WTC11 (cell line): ENCODE measurements around the gene FASTK. TPM values are rescaled to one million over a fixed set of nuclear protein-coding genes. Genes with fewer than 3 reads are reported as not detected.

ENCODE experiments used
- ATAC-seq: fragments of 200-7000 bp; cut with Tn5 transposase; 2 replicates; pipeline ENCODE4 v1.10.0; 2021; ENCODE audit warnings: mild to moderate bottlenecking, moderate library complexity
- CTCF ChIA-PET: fragments of 300-600 bp; sonication (Branson Sonifier 250); formaldehyde crosslinking; loops from one replicate; lab custom pipeline; 2021; ENCODE audit warnings: antibody characterized with exemption; lab: Charles Lee
- POLR2A ChIA-PET: fragments of 350-600 bp; sonication (Branson Sonifier 250); formaldehyde crosslinking; loops from one replicate; lab custom pipeline; 2021; ENCODE audit warnings: antibody characterized with exemption; lab: Charles Lee
- DNase-seq: peaks from one replicate; pipeline ENCODE4 v3.0.0; 2021; ENCODE audit warnings: low spot score
- H3K27ac Mint-ChIP-seq: 2 replicates; pipeline ENCODE4 v1.8.0; 2021; ENCODE audit warnings: mixed read lengths
- H3K27me3 Mint-ChIP-seq: 2 replicates; pipeline ENCODE4 v1.8.0; 2021; ENCODE audit warnings: low read depth, mild to moderate bottlenecking, moderate library complexity, mixed read lengths
- H3K36me3 Mint-ChIP-seq: 2 replicates; pipeline ENCODE4 v1.8.0; 2021; ENCODE audit warnings: mixed read lengths
- H3K4me1 Mint-ChIP-seq: 2 replicates; pipeline ENCODE4 v1.8.0; 2022; ENCODE audit warnings: mixed read lengths
- H3K4me3 Mint-ChIP-seq: 2 replicates; pipeline ENCODE4 v1.8.0; 2021; ENCODE audit warnings: mild to moderate bottlenecking, moderate library complexity, mixed read lengths
- H3K9me3 Mint-ChIP-seq: 2 replicates; pipeline ENCODE4 v1.8.0; 2021; ENCODE audit warnings: mixed read lengths
- AFF4 ChIP-seq: sonication (generic); formaldehyde crosslinking; IDR thresholded peaks from 2 replicates; pipeline ENCODE4 v1.8.1; 2023; ENCODE audit warnings: mild to moderate bottlenecking, missing genetic modification reagents, borderline replicate concordance
- ARID4B ChIP-seq: sonication (generic); formaldehyde crosslinking; IDR thresholded peaks from 2 replicates; pipeline ENCODE4 v1.8.0; 2023; ENCODE audit warnings: missing genetic modification reagents, mild to moderate bottlenecking, borderline replicate concordance
- ATF1 ChIP-seq: sonication (generic); formaldehyde crosslinking; IDR thresholded peaks from 2 replicates; pipeline ENCODE4 v1.8.1; 2023; ENCODE audit warnings: mild to moderate bottlenecking, moderate library complexity, missing genetic modification reagents
- CBFB ChIP-seq: sonication (generic); formaldehyde crosslinking; IDR thresholded peaks from 2 replicates; pipeline ENCODE4 v1.8.1; 2022; ENCODE audit warnings: mild to moderate bottlenecking, low read depth, missing genetic modification reagents
- EMX1 ChIP-seq: fragments of 250-450 bp; sonication (Bioruptor Pico); IDR thresholded peaks from 2 replicates; pipeline ENCODE4 v1.8.0; 2021; ENCODE audit warnings: mild to moderate bottlenecking
- ERG ChIP-seq: fragments of 250-450 bp; sonication (Bioruptor Pico); IDR thresholded peaks from 2 replicates; pipeline ENCODE4 v1.8.0; 2021; ENCODE audit warnings: mild to moderate bottlenecking
- GTF2I ChIP-seq: fragments of 250-450 bp; sonication (Bioruptor Pico); conservative IDR thresholded peaks from 2 replicates; pipeline ENCODE4 v1.4.0; 2021; ENCODE audit warnings: mild to moderate bottlenecking
- IRF1 ChIP-seq: sonication (generic); formaldehyde crosslinking; IDR thresholded peaks from 2 replicates; pipeline ENCODE4 v1.8.0; 2023; ENCODE audit warnings: missing genetic modification reagents
- NFE2L1 ChIP-seq: sonication (generic); formaldehyde crosslinking; IDR thresholded peaks from 2 replicates; pipeline ENCODE4 v1.8.1; 2023; ENCODE audit warnings: missing genetic modification reagents
- NR3C1 ChIP-seq: sonication (generic); formaldehyde crosslinking; conservative IDR thresholded peaks from 2 replicates; pipeline ENCODE4 v1.8.1; 2023; ENCODE audit warnings: low read depth, mild to moderate bottlenecking, missing genetic modification reagents
- PRRX2 ChIP-seq: fragments of 250-450 bp; sonication (Bioruptor Pico); IDR thresholded peaks from 2 replicates; pipeline ENCODE4 v1.8.0; 2021; ENCODE audit warnings: mild to moderate bottlenecking
- TEAD1 ChIP-seq: sonication (generic); formaldehyde crosslinking; IDR thresholded peaks from 2 replicates; pipeline ENCODE4 v1.8.0; 2022; ENCODE audit warnings: mild to moderate bottlenecking, missing genetic modification reagents
- ZNF121 ChIP-seq: sonication (generic); formaldehyde crosslinking; IDR thresholded peaks from 2 replicates; pipeline ENCODE4 v1.8.0; 2023; ENCODE audit warnings: missing genetic modification reagents
- ZNF423 ChIP-seq: fragments of 250-450 bp; sonication (Bioruptor Pico); IDR thresholded peaks from 2 replicates; pipeline ENCODE4 v2.1.2; 2022; ENCODE audit warnings: mild to moderate bottlenecking, moderate library complexity
- total RNA-seq: library from RNA; stranded (reverse); gene quantifications from 3 replicates; pipeline ENCODE4 v1.2.3, GENCODE V29; 2021
- TF ChIP-seq, protein P1 (sequence below): sonication (generic); formaldehyde crosslinking; IDR thresholded peaks from 2 replicates; pipeline ENCODE4 v1.8.1; 2022; ENCODE audit warnings: low read depth, missing genetic modification reagents, borderline replicate concordance

FASTK gene
- total RNA-seq, 1 experiment from 2014 or later: 70.2 TPM

- no peak for TF ChIP-seq ATF1 (CRISPR knock-in tag)
- TF ChIP-seq EMX1 (CRISPR knock-in tag): no peak
- TF ChIP-seq, protein P1, sequence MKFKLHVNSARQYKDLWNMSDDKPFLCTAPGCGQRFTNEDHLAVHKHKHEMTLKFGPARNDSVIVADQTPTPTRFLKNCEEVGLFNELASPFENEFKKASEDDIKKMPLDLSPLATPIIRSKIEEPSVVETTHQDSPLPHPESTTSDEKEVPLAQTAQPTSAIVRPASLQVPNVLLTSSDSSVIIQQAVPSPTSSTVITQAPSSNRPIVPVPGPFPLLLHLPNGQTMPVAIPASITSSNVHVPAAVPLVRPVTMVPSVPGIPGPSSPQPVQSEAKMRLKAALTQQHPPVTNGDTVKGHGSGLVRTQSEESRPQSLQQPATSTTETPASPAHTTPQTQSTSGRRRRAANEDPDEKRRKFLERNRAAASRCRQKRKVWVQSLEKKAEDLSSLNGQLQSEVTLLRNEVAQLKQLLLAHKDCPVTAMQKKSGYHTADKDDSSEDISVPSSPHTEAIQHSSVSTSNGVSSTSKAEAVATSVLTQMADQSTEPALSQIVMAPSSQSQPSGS (CRISPR knock-in tag): no peak
- no peak for TF ChIP-seq GTF2I (CRISPR knock-in tag)
- no peak for TF ChIP-seq ERG
- no peak for TF ChIP-seq ARID4B (CRISPR knock-in tag)
- no peak for TF ChIP-seq ZNF423 (CRISPR knock-in tag)
- no peak for TF ChIP-seq ZNF121
- TF ChIP-seq CBFB (CRISPR knock-in tag): no peak
- no peak for TF ChIP-seq IRF1 (CRISPR knock-in tag)
- TF ChIP-seq NFE2L1 (CRISPR knock-in tag): no peak
- TF ChIP-seq AFF4 (CRISPR knock-in tag): no peak
- no peak for TF ChIP-seq TEAD1 (CRISPR knock-in tag)
- TF ChIP-seq PRRX2 (CRISPR knock-in tag): no peak
- TF ChIP-seq NR3C1 (CRISPR knock-in tag): no peak
- H3K9me3 Mint-ChIP-seq: no peaks in the 10 kb centered on the region
- ChIA-PET POLR2A (no interaction called here), CTCF (interaction anchor here (1.0 to 1.7 kb wide), 2 partner anchors 21 to 72 kb away, joined by 3 to 6 read pairs; no protein-coding TSS in a partner anchor)
- ATAC-seq (peak; percentile 18), DNase-seq (no peak)
- H3K36me3 Mint-ChIP-seq: no peaks in the 10 kb centered on the region
- H3K27me3 Mint-ChIP-seq: no peaks in the 10 kb centered on the region
- H3K4me3 Mint-ChIP-seq: no peak overlapping the region
- no peak overlapping the region for H3K27ac Mint-ChIP-seq
- H3K4me1 Mint-ChIP-seq: no peaks in the 10 kb centered on the region
Observed at GRCh38 chr7:151038951-151039849, 41.4 kb downstream of the FASTK start.
